ENCODE results near the gene STON2.

- TF ChIP-seq RNF2 (IDR thresholded peaks at IDR 0.05; ENCODE audit: borderline replicate concordance, low read depth) = no peak
- TF ChIP-seq MAZ (IDR thresholded peaks at IDR 0.05; ENCODE audit: borderline replicate concordance, low read depth, low read length) = no peak
- TF ChIP-seq EP300 (IDR thresholded peaks at IDR 0.05) = no peak
- TF ChIP-seq CTCF (IDR thresholded peaks at IDR 0.05) = no peak
Measured at GRCh38 chr14:81233615-81234014, 166.5 kb downstream of the STON2 start.

Data from A549 (cell line).